ENCODE data around the gene DSCAM. TPM values are rescaled to one million over a fixed set of nuclear protein-coding genes. Genes with fewer than 3 reads are reported as not detected.
A peak's percentile ranks its signal among the peaks of the same experiment; 100 is the strongest.

DSCAM gene
- total and polyA plus RNA-seq, 4 donors, result 0.02 to 0.25 (median 0.09) TPM

- peak; percentile 75 for ATAC-seq (ENCODE audit: insufficient read depth, low FRiP score)
- peak; percentile 74 to 80 (median 80) for DNase-seq
- Histone ChIP-seq H3K27me3 (ENCODE audit: control insufficient read depth in 3 of 3, insufficient read depth in 3 of 3, low read length in 2 of 3) (peaks cover 0 to 49% (median 34%) of the 10 kb centered on the region in 3 donors), H3K4me3 (no peak overlapping the region), H3K27ac (ENCODE audit: low read depth in 1 of 2, low read length in 1 of 2) (no peak overlapping the region), H3K9ac (ENCODE audit: insufficient read depth in 1 of 2, low read length in 2 of 2) (no peak overlapping the region), H3K4me1 (ENCODE audit: control insufficient read depth in 5 of 5, insufficient read depth in 5 of 5, low read length in 5 of 5) (peaks cover 0 to 8% (median 0%) of the 10 kb centered on the region in 5 donors), H3K36me3 (ENCODE audit: control insufficient read depth in 4 of 4, insufficient read depth in 4 of 4, low read length in 4 of 4) (no peaks in the 10 kb centered on the region), H3K9me3 (ENCODE audit: control insufficient read depth in 4 of 4, insufficient read depth in 3 of 4, low read length in 3 of 4) (peaks cover 0 to under 1% (median 0%) of the 10 kb centered on the region in 4 donors)
- no peak for TF ChIP-seq CTCF (IDR thresholded peaks at IDR 0.05; ENCODE audit: control extremely low read depth, extremely low read depth)
- 2 to 3% methylated on average over 39 of the region's 39 CpGs for WGBS, 2 donors
Observed at GRCh38 chr21:40841524-40842196, 5.3 kb downstream of the DSCAM start.

GRCh38 chr21:40840401-40841125 lies 6.4 kb downstream of the DSCAM start:
- Histone ChIP-seq H3K9ac (ENCODE audit: insufficient read depth in 1 of 2, low read length in 2 of 2) (no peak overlapping the region), H3K27me3 (ENCODE audit: control insufficient read depth in 3 of 3, insufficient read depth in 3 of 3, low read length in 2 of 3) (peaks cover 0 to 40% (median 28%) of the 10 kb centered on the region in 3 donors), H3K9me3 (ENCODE audit: control insufficient read depth in 4 of 4, insufficient read depth in 3 of 4, low read length in 3 of 4) (no peaks in the 10 kb centered on the region), H3K4me1 (ENCODE audit: control insufficient read depth in 5 of 5, insufficient read depth in 5 of 5, low read length in 5 of 5) (peaks cover 0 to 8% (median 0%) of the 10 kb centered on the region in 5 donors), H3K4me3 (no peak overlapping the region), H3K27ac (ENCODE audit: low read depth in 1 of 2, low read length in 1 of 2) (no peak overlapping the region), H3K36me3 (ENCODE audit: control insufficient read depth in 4 of 4, insufficient read depth in 4 of 4, low read length in 4 of 4) (no peaks in the 10 kb centered on the region)
- DNase-seq (no peak), ATAC-seq (ENCODE audit: insufficient read depth, low FRiP score) (no peak)
- WGBS, 2 donors, result 67 to 82% methylated on average over 15 of the region's 15 CpGs
- TF ChIP-seq CTCF (IDR thresholded peaks at IDR 0.05; ENCODE audit: control extremely low read depth, extremely low read depth), result no peak

GRCh38 chr21:40839521-40839920 lies 7.4 kb downstream of the DSCAM start:
- no peak for TF ChIP-seq CTCF (IDR thresholded peaks at IDR 0.05; ENCODE audit: control extremely low read depth, extremely low read depth)
- Histone ChIP-seq H3K36me3 (ENCODE audit: control insufficient read depth in 4 of 4, insufficient read depth in 4 of 4, low read length in 4 of 4) (no peaks in the 10 kb centered on the region), H3K27ac (ENCODE audit: low read depth in 1 of 2, low read length in 1 of 2) (no peak overlapping the region), H3K9ac (ENCODE audit: insufficient read depth in 1 of 2, low read length in 2 of 2) (no peak overlapping the region), H3K4me3 (no peak overlapping the region), H3K4me1 (ENCODE audit: control insufficient read depth in 5 of 5, insufficient read depth in 5 of 5, low read length in 5 of 5) (peaks cover 0 to 8% (median 0%) of the 10 kb centered on the region in 5 donors), H3K9me3 (ENCODE audit: control insufficient read depth in 4 of 4, insufficient read depth in 3 of 4, low read length in 3 of 4) (no peaks in the 10 kb centered on the region), H3K27me3 (ENCODE audit: control insufficient read depth in 3 of 3, insufficient read depth in 3 of 3, low read length in 2 of 3) (peaks cover 0 to 30% (median 18%) of the 10 kb centered on the region in 3 donors)
- DNase-seq (no peak), ATAC-seq (ENCODE audit: insufficient read depth, low FRiP score) (no peak)
- WGBS, 2 donors, result 39 to 55% methylated on average over 2 of the region's 2 CpGs

All from lung (tissue), 12 donors.